Measurements from ENCODE around the gene DOLPP1. TPM values are rescaled to one million over a fixed set of nuclear protein-coding genes. Genes with fewer than 3 reads are reported as not detected.

Gene DOLPP1
- total and polyA plus RNA-seq, 2 of the 13 experiments (the other 11 are each of a cell fraction or from before 2014, with no cell fraction given) = 21.0 to 34.1 TPM

GRCh38 chr9:129064499-129064908, 16.4 kb upstream of the DOLPP1 start (continued):
- TF ChIP-seq, protein P1, sequence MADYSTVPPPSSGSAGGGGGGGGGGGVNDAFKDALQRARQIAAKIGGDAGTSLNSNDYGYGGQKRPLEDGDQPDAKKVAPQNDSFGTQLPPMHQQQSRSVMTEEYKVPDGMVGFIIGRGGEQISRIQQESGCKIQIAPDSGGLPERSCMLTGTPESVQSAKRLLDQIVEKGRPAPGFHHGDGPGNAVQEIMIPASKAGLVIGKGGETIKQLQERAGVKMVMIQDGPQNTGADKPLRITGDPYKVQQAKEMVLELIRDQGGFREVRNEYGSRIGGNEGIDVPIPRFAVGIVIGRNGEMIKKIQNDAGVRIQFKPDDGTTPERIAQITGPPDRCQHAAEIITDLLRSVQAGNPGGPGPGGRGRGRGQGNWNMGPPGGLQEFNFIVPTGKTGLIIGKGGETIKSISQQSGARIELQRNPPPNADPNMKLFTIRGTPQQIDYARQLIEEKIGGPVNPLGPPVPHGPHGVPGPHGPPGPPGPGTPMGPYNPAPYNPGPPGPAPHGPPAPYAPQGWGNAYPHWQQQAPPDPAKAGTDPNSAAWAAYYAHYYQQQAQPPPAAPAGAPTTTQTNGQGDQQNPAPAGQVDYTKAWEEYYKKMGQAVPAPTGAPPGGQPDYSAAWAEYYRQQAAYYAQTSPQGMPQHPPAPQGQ (CRISPR knock-in tag; IDR thresholded peaks at IDR 0.05; ENCODE audit: borderline replicate concordance) = no peak
- no peak for TF ChIP-seq TEAD2 (CRISPR knock-in tag; IDR thresholded peaks at IDR 0.05)
- TF ChIP-seq, protein P2, sequence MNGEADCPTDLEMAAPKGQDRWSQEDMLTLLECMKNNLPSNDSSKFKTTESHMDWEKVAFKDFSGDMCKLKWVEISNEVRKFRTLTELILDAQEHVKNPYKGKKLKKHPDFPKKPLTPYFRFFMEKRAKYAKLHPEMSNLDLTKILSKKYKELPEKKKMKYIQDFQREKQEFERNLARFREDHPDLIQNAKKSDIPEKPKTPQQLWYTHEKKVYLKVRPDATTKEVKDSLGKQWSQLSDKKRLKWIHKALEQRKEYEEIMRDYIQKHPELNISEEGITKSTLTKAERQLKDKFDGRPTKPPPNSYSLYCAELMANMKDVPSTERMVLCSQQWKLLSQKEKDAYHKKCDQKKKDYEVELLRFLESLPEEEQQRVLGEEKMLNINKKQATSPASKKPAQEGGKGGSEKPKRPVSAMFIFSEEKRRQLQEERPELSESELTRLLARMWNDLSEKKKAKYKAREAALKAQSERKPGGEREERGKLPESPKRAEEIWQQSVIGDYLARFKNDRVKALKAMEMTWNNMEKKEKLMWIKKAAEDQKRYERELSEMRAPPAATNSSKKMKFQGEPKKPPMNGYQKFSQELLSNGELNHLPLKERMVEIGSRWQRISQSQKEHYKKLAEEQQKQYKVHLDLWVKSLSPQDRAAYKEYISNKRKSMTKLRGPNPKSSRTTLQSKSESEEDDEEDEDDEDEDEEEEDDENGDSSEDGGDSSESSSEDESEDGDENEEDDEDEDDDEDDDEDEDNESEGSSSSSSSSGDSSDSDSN (CRISPR knock-in tag; IDR thresholded peaks at IDR 0.05) = peak; percentile 73
- TF ChIP-seq, protein P3, sequence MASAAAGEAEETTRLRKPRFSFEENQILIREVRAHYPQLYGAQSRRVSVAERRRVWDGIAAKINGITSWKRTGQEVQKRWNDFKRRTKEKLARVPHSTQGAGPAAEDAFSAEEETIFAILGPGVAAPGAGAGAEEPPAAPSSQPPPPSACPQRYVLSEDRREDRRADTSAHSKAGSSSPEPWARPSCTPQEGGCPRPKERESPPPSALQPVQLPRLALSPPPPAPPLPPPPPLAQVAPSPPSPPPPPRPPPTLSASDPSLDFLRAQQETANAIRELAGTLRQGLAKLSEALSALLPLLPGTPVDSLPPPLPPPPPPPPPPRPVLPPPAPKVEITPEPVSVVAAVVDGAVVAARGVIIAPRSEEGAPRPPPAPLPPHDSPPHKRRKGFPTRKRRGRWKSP (CRISPR knock-in tag; IDR thresholded peaks at IDR 0.05) = peak; percentile 84
- TF ChIP-seq ZNF564 (CRISPR knock-in tag; IDR thresholded peaks at IDR 0.05) = peak; percentile 89
- TF ChIP-seq BCL3 (CRISPR knock-in tag; IDR thresholded peaks at IDR 0.05) = peak; percentile 71
- peak; percentile 36; the same call in 1 of the 2 replicates for TF ChIP-seq HMG20A (CRISPR knock-in tag; IDR thresholded peaks at IDR 0.05; ENCODE audit: borderline replicate concordance)
- 0 out of 2 replicates have a peak, but pooled peaks have one; percentile 40 for TF ChIP-seq FOXJ3 (CRISPR knock-in tag; IDR thresholded peaks at IDR 0.05; ENCODE audit: borderline replicate concordance)
- no peak for TF ChIP-seq GZF1 (CRISPR knock-in tag; IDR thresholded peaks at IDR 0.05)
- peak; percentile 55; the same call in 1 of the 2 replicates for TF ChIP-seq SOX5 (CRISPR knock-in tag; IDR thresholded peaks at IDR 0.05; ENCODE audit: borderline replicate concordance)
- peak; percentile 47; the same call in 1 of the 2 replicates for TF ChIP-seq ERF (CRISPR knock-in tag; IDR thresholded peaks at IDR 0.05)
- TF ChIP-seq JUND (CRISPR knock-in tag; IDR thresholded peaks at IDR 0.05) = 0 out of 2 replicates have a peak, but pooled peaks have one; percentile 20
- TF ChIP-seq ZNF362 (CRISPR knock-in tag; IDR thresholded peaks at IDR 0.05; ENCODE audit: borderline replicate concordance) = peak; percentile 100
- peak; percentile 91 for TF ChIP-seq ZNF788 (CRISPR knock-in tag; IDR thresholded peaks at IDR 0.05; ENCODE audit: borderline replicate concordance)
- TF ChIP-seq AKAP8 (CRISPR knock-in tag; IDR thresholded peaks at IDR 0.05) = peak; percentile 80; the same call in 1 of the 2 replicates
- TF ChIP-seq NR2F2 (IDR thresholded peaks at IDR 0.05; ENCODE audit: borderline replicate concordance, low read depth) = peak; percentile 80
- TF ChIP-seq ZMYM2 (CRISPR knock-in tag; IDR thresholded peaks at IDR 0.05) = peak; percentile 94
- no peak for TF ChIP-seq ZFP82 (CRISPR knock-in tag; IDR thresholded peaks at IDR 0.05; ENCODE audit: borderline replicate concordance)
- TF ChIP-seq ZKSCAN1 (IDR thresholded peaks at IDR 0.05; ENCODE audit: low read length) = no peak

All from HepG2 (cell line).